ENCODE data around the gene LRRC10B. TPM values are rescaled to one million over a fixed set of nuclear protein-coding genes. Genes with fewer than 3 reads are reported as not detected.

Gene LRRC10B
- total RNA-seq, 1 donor from 2014 or later = 10.0 TPM

GRCh38 chr11:61539006-61539405 is 30.5 kb downstream of the LRRC10B start:
- H3K4me1 Mint-ChIP-seq (ENCODE audit: unreplicated experiment) = peaks cover 38% of the 10 kb centered on the region
- H3K4me3 Mint-ChIP-seq = no peak overlapping the region
- DNase-seq (ENCODE audit: extremely low spot score, unreplicated experiment) = no peak
- no peaks in the 10 kb centered on the region for H3K9me3 Mint-ChIP-seq
- H3K27ac Mint-ChIP-seq = no peak overlapping the region
- H3K27me3 Mint-ChIP-seq = no peaks in the 10 kb centered on the region
- TF ChIP-seq CTCF (conservative IDR thresholded peaks at IDR 0.05) = no peak
- H3K36me3 Mint-ChIP-seq = peaks cover 3% of the 10 kb centered on the region

GRCh38 chr11:61539831-61540357 is 31.3 kb downstream of the LRRC10B start:
- peak overlapping the region; percentile 20 for H3K27ac Mint-ChIP-seq
- H3K9me3 Mint-ChIP-seq = no peaks in the 10 kb centered on the region
- H3K4me3 Mint-ChIP-seq = peak overlapping the region; percentile 77

GRCh38 chr11:61540528-61540927 is 32.0 kb downstream of the LRRC10B start:
- Mint-ChIP-seq H3K9me3 (no peaks in the 10 kb centered on the region), H3K4me1 (ENCODE audit: unreplicated experiment) (peaks cover 38% of the 10 kb centered on the region), H3K36me3 (peaks cover 3% of the 10 kb centered on the region), H3K27ac (peak overlapping the region; percentile 23), H3K4me3 (no peak overlapping the region), H3K27me3 (no peaks in the 10 kb centered on the region)
- no peak for TF ChIP-seq CTCF (conservative IDR thresholded peaks at IDR 0.05)
- no peak for DNase-seq (ENCODE audit: extremely low spot score, unreplicated experiment)

More at GRCh38 chr11:61539831-61540357, 31.3 kb downstream of the LRRC10B start:
- Mint-ChIP-seq H3K4me1 (ENCODE audit: unreplicated experiment) (peaks cover 35% of the 10 kb centered on the region), H3K27me3 (no peaks in the 10 kb centered on the region), H3K36me3 (peaks cover 3% of the 10 kb centered on the region)
- no peak for DNase-seq (ENCODE audit: extremely low spot score, unreplicated experiment)
- no peak for TF ChIP-seq CTCF (conservative IDR thresholded peaks at IDR 0.05)

GRCh38 chr11:61541598-61541997 is 33.0 kb downstream of the LRRC10B start:
- no peak for DNase-seq (ENCODE audit: extremely low spot score, unreplicated experiment)
- no peak for TF ChIP-seq CTCF (conservative IDR thresholded peaks at IDR 0.05)
- H3K4me3 Mint-ChIP-seq = no peak overlapping the region
- H3K9me3 Mint-ChIP-seq = no peaks in the 10 kb centered on the region
- H3K27ac Mint-ChIP-seq = no peak overlapping the region
- H3K27me3 Mint-ChIP-seq = no peaks in the 10 kb centered on the region
- H3K36me3 Mint-ChIP-seq = peaks cover 3% of the 10 kb centered on the region
- peaks cover 39% of the 10 kb centered on the region for H3K4me1 Mint-ChIP-seq (ENCODE audit: unreplicated experiment)

GRCh38 chr11:61542024-61542461 is 33.5 kb downstream of the LRRC10B start:
- Mint-ChIP-seq H3K36me3 (peaks cover 3% of the 10 kb centered on the region), H3K27me3 (no peaks in the 10 kb centered on the region), H3K4me3 (no peak overlapping the region), H3K27ac (no peak overlapping the region), H3K9me3 (no peaks in the 10 kb centered on the region), H3K4me1 (ENCODE audit: unreplicated experiment) (peaks cover 41% of the 10 kb centered on the region)
- no peak for DNase-seq (ENCODE audit: extremely low spot score, unreplicated experiment)
- no peak for TF ChIP-seq CTCF (conservative IDR thresholded peaks at IDR 0.05)

GRCh38 chr11:61542705-61543104 is 34.2 kb downstream of the LRRC10B start:
- no peak overlapping the region for H3K27ac Mint-ChIP-seq
- H3K36me3 Mint-ChIP-seq = peaks cover 3% of the 10 kb centered on the region
- H3K4me1 Mint-ChIP-seq (ENCODE audit: unreplicated experiment) = peaks cover 46% of the 10 kb centered on the region
- H3K4me3 Mint-ChIP-seq = no peak overlapping the region
- H3K9me3 Mint-ChIP-seq = no peaks in the 10 kb centered on the region
- H3K27me3 Mint-ChIP-seq = no peaks in the 10 kb centered on the region
- no peak for TF ChIP-seq CTCF (conservative IDR thresholded peaks at IDR 0.05)
- no peak for DNase-seq (ENCODE audit: extremely low spot score, unreplicated experiment)
